Endothelial cell (in vitro differentiated cells): Measurements from ENCODE around the gene SEC16A. TPM values are rescaled to one million over a fixed set of nuclear protein-coding genes. Genes with fewer than 3 reads are reported as not detected.

Experiments
- DNase-seq: peaks from one replicate; pipeline ENCODE4 v3.0.0; 2021; ENCODE audit warnings: low spot score
- H3K27ac Mint-ChIP-seq: one replicate; pipeline ENCODE4 v1.8.0; 2021; ENCODE audit warnings: mixed read lengths, inconsistent platforms; ENCODE audit not compliant: unreplicated experiment
- H3K27me3 Mint-ChIP-seq: one replicate; pipeline ENCODE4 v1.8.0; 2021; ENCODE audit warnings: mild to moderate bottlenecking, moderate library complexity, mixed read lengths, inconsistent platforms; ENCODE audit not compliant: unreplicated experiment
- H3K36me3 Mint-ChIP-seq: one replicate; pipeline ENCODE4 v1.8.0; 2021; ENCODE audit warnings: mild to moderate bottlenecking, low read depth, mixed read lengths, inconsistent platforms; ENCODE audit not compliant: unreplicated experiment
- H3K4me1 Mint-ChIP-seq: one replicate; pipeline ENCODE4 v1.8.0; 2021; ENCODE audit warnings: mild to moderate bottlenecking, mixed read lengths, inconsistent platforms; ENCODE audit not compliant: unreplicated experiment
- H3K4me3 Mint-ChIP-seq: one replicate; pipeline ENCODE4 v1.8.0; 2021; ENCODE audit warnings: mild to moderate bottlenecking, mixed read lengths, inconsistent platforms; ENCODE audit not compliant: unreplicated experiment
- H3K9me3 Mint-ChIP-seq: one replicate; pipeline ENCODE4 v1.8.0; 2021; ENCODE audit warnings: mixed read lengths, inconsistent platforms; ENCODE audit not compliant: unreplicated experiment
- CTCF ChIP-seq: fragments of 200-600 bp; sonication (generic); IDR thresholded peaks from one replicate; pipeline ENCODE4 v1.5.0; 2021; ENCODE audit warnings: antibody characterized with exemption; ENCODE audit not compliant: unreplicated experiment
- total RNA-seq: library from RNA; stranded (reverse); fragmentation: NEBNext Ultra II Directional; extraction: Animal tissue kit (Norgen Biotek cat#: 25700); gene quantifications from one replicate; pipeline ENCODE4 v1.2.1, GENCODE V29; 2021; ENCODE audit not compliant: unreplicated experiment

SEC16A gene
- total RNA-seq, 1 donor from 2014 or later, result 79.5 TPM

- Mint-ChIP-seq H3K27ac (no peak overlapping the region), H3K4me3 (no peak overlapping the region), H3K36me3 (peaks cover 23% of the 10 kb centered on the region), H3K4me1 (peaks cover 7% of the 10 kb centered on the region), H3K27me3 (peaks cover 10% of the 10 kb centered on the region), H3K9me3 (no peaks in the 10 kb centered on the region)
- DNase-seq, result no peak
- TF ChIP-seq CTCF, result no peak
These were observed 86.7 kb downstream of the SEC16A start for GRCh38 chr9:136396219-136396515.

GRCh38 chr9:136395345-136396218 is 87.3 kb downstream of the SEC16A start:
- DNase-seq, result no peak
- H3K27ac Mint-ChIP-seq, result no peak overlapping the region
- H3K4me1 Mint-ChIP-seq, result peaks cover 7% of the 10 kb centered on the region
- peaks cover 25% of the 10 kb centered on the region for H3K36me3 Mint-ChIP-seq
- H3K27me3 Mint-ChIP-seq, result peaks cover 7% of the 10 kb centered on the region
- no peaks in the 10 kb centered on the region for H3K9me3 Mint-ChIP-seq
- no peak for TF ChIP-seq CTCF
- H3K4me3 Mint-ChIP-seq, result peak overlapping the region; percentile 69

- no peaks in the 10 kb centered on the region for H3K9me3 Mint-ChIP-seq
- no peak for DNase-seq
- peaks cover 25% of the 10 kb centered on the region for H3K36me3 Mint-ChIP-seq
- H3K4me1 Mint-ChIP-seq, result peaks cover 7% of the 10 kb centered on the region
- TF ChIP-seq CTCF, result no peak
- H3K27me3 Mint-ChIP-seq, result peaks cover 7% of the 10 kb centered on the region
- peak overlapping the region; percentile 69 for H3K4me3 Mint-ChIP-seq
- no peak overlapping the region for H3K27ac Mint-ChIP-seq
These were observed 87.9 kb downstream of the SEC16A start for GRCh38 chr9:136395020-136395340.

- no peak for TF ChIP-seq CTCF
- no peaks in the 10 kb centered on the region for H3K9me3 Mint-ChIP-seq
- no peak overlapping the region for H3K27ac Mint-ChIP-seq
- DNase-seq, result no peak
- H3K27me3 Mint-ChIP-seq, result peaks cover 7% of the 10 kb centered on the region
- peaks cover 29% of the 10 kb centered on the region for H3K36me3 Mint-ChIP-seq
- H3K4me3 Mint-ChIP-seq, result no peak overlapping the region
- H3K4me1 Mint-ChIP-seq, result peaks cover 7% of the 10 kb centered on the region
These were observed 88.4 kb downstream of the SEC16A start for GRCh38 chr9:136394312-136395019.

GRCh38 chr9:136393531-136393930 is 89.3 kb downstream of the SEC16A start:
- Mint-ChIP-seq H3K27me3 (no peaks in the 10 kb centered on the region), H3K27ac (no peak overlapping the region)
- no peak for DNase-seq

More at GRCh38 chr9:136393531-136393930, 89.3 kb downstream of the SEC16A start:
- no peaks in the 10 kb centered on the region for H3K4me1 Mint-ChIP-seq
- no peak for TF ChIP-seq CTCF
- H3K36me3 Mint-ChIP-seq, result peaks cover 31% of the 10 kb centered on the region
- no peak overlapping the region for H3K4me3 Mint-ChIP-seq
- H3K9me3 Mint-ChIP-seq, result no peaks in the 10 kb centered on the region
